H9 (cell line): ENCODE measurements around the gene ADARB2. TPM values are rescaled to one million over a fixed set of nuclear protein-coding genes. Genes with fewer than 3 reads are reported as not detected.

ENCODE experiments used
- DNase-seq: peaks from one replicate; pipeline ENCODE4 v3.0.0-alpha.2; 2017
- H2AFZ ChIP-seq: one replicate; pipeline ENCODE4 v1.6.1; 2013; ENCODE audit warnings: mild to moderate bottlenecking, low read length, control low read depth, moderate library complexity
- H2AK5ac ChIP-seq: 2 replicates; pipeline ENCODE4 v1.6.1; 2013; ENCODE audit warnings: low read length, control low read depth, mixed read lengths; ENCODE audit not compliant: insufficient read length
- H2BK120ac ChIP-seq: one replicate; pipeline ENCODE4 v1.6.1; 2013; ENCODE audit warnings: low read depth, mild to moderate bottlenecking, low read length, control low read depth, inconsistent platforms; ENCODE audit not compliant: poor library complexity, severe bottlenecking
- H2BK12ac ChIP-seq: 2 replicates; pipeline ENCODE4 v1.6.1; 2013; ENCODE audit warnings: low read length, control low read depth, mixed read lengths, low read depth; ENCODE audit not compliant: insufficient read length
- H2BK15ac ChIP-seq: 2 replicates; pipeline ENCODE4 v1.6.1; 2013; ENCODE audit warnings: low read depth, low read length, control low read depth
- H2BK20ac ChIP-seq: one replicate; pipeline ENCODE4 v1.6.1; 2013; ENCODE audit warnings: low read depth, mild to moderate bottlenecking, low read length, control low read depth, inconsistent platforms; ENCODE audit not compliant: poor library complexity, severe bottlenecking
- H2BK5ac ChIP-seq: 2 replicates; pipeline ENCODE4 v1.6.1; 2013; ENCODE audit warnings: low read length, control low read depth, mixed read lengths; ENCODE audit not compliant: insufficient read length
- H3K14ac ChIP-seq: 2 replicates; pipeline ENCODE4 v1.6.1; 2013; ENCODE audit warnings: low read length, control low read depth; ENCODE audit not compliant: insufficient read depth
- H3K18ac ChIP-seq: 2 replicates; pipeline ENCODE4 v1.6.1; 2013; ENCODE audit warnings: low read depth, mild to moderate bottlenecking, mixed read lengths, low read length, control low read depth; ENCODE audit not compliant: insufficient read length
- H3K23ac ChIP-seq: 2 replicates; pipeline ENCODE4 v1.6.1; 2013; ENCODE audit warnings: low read length, control low read depth, mixed read lengths, low read depth; ENCODE audit not compliant: insufficient read length
- H3K23me2 ChIP-seq: 2 replicates; pipeline ENCODE4 v1.6.1; 2013; ENCODE audit warnings: low read depth, mild to moderate bottlenecking, mixed read lengths, low read length, control low read depth; ENCODE audit not compliant: insufficient read length, poor library complexity, severe bottlenecking
- H3K27ac ChIP-seq: 2 replicates; pipeline ENCODE4 v1.5.1; 2013; ENCODE audit warnings: low read length, control low read depth, mixed read lengths, low read depth; ENCODE audit not compliant: insufficient read length
- H3K27me3 ChIP-seq: 2 replicates; pipeline ENCODE4 v1.6.1; 2013; ENCODE audit warnings: low read length, control low read depth, inconsistent platforms; ENCODE audit not compliant: insufficient read depth
- H3K4ac ChIP-seq: 2 replicates; pipeline ENCODE4 v1.6.1; 2013; ENCODE audit warnings: low read depth, mild to moderate bottlenecking, control low read depth, inconsistent platforms, low read length, moderate library complexity
- H3K4me1 ChIP-seq: 2 replicates; pipeline ENCODE4 v1.6.1; 2013; ENCODE audit warnings: low read length, control low read depth, inconsistent platforms; ENCODE audit not compliant: insufficient read depth
- H3K4me2 ChIP-seq: 2 replicates; pipeline ENCODE4 v1.6.1; 2013; ENCODE audit warnings: low read length, control low read depth, mixed read lengths; ENCODE audit not compliant: insufficient read length, insufficient read depth
- H3K56ac ChIP-seq: 2 replicates; pipeline ENCODE4 v1.6.1; 2013; ENCODE audit warnings: low read depth, mild to moderate bottlenecking, mixed read lengths, low read length, control low read depth; ENCODE audit not compliant: insufficient read length
- H3K79me1 ChIP-seq: 2 replicates; pipeline ENCODE4 v1.6.1; 2013; ENCODE audit warnings: low read depth, mild to moderate bottlenecking, moderate library complexity, low read length, control low read depth, inconsistent platforms; ENCODE audit not compliant: insufficient read depth, poor library complexity, severe bottlenecking
- H3K79me2 ChIP-seq: 2 replicates; pipeline ENCODE4 v1.6.1; 2013; ENCODE audit warnings: low read length, control low read depth, inconsistent platforms; ENCODE audit not compliant: insufficient read depth
- H3K9ac ChIP-seq: 2 replicates; pipeline ENCODE4 v1.6.1; 2013; ENCODE audit warnings: low read length, control low read depth, mixed read lengths; ENCODE audit not compliant: insufficient read length; ENCODE audit errors: extremely low read depth
- H3K9me3 ChIP-seq: one replicate; pipeline ENCODE4 v1.6.1; 2013; ENCODE audit warnings: low read depth, low read length, inconsistent platforms; ENCODE audit not compliant: control insufficient read depth
- H3T11ph ChIP-seq: one replicate; pipeline ENCODE4 v1.6.1; 2013; ENCODE audit warnings: mild to moderate bottlenecking, low read length, control low read depth, inconsistent platforms
- H4K20me1 ChIP-seq: one replicate; pipeline ENCODE4 v1.6.1; 2013; ENCODE audit not compliant: control insufficient read depth, insufficient read length, insufficient read depth
- H4K5ac ChIP-seq: 2 replicates; pipeline ENCODE4 v1.6.1; 2013; ENCODE audit warnings: low read depth, mild to moderate bottlenecking, mixed read lengths, low read length, control low read depth; ENCODE audit not compliant: insufficient read length
- H4K8ac ChIP-seq: replicated peaks from 2 replicates; pipeline ENCODE4 v1.6.1; 2013; ENCODE audit warnings: low read length, control low read depth, mixed read lengths, low read depth; ENCODE audit not compliant: insufficient read length
- H4K91ac ChIP-seq: 2 replicates; pipeline ENCODE4 v1.6.1; 2013; ENCODE audit warnings: low read depth, mild to moderate bottlenecking, moderate library complexity, mixed read lengths, low read length, control low read depth; ENCODE audit not compliant: insufficient read length
- H3K27ac Mint-ChIP-seq, 3 experiments: 2 replicates in 2 of 3; 3 replicates in 1 of 3; pipeline ENCODE4 v1.8.0; 2020 to 2021; ENCODE audit warnings: mixed read lengths in 3 of 3, mild to moderate bottlenecking in 1 of 3, moderate library complexity in 1 of 3
- H3K27me3 Mint-ChIP-seq: 2 replicates; pipeline ENCODE4 v1.8.0; 2021; ENCODE audit warnings: low read depth, mild to moderate bottlenecking, moderate library complexity, mixed read lengths
- H3K36me3 Mint-ChIP-seq, 3 experiments: 2 replicates in 2 of 3; 3 replicates in 1 of 3; pipeline ENCODE4 v1.8.0; 2020 to 2021; ENCODE audit warnings: low read depth in 3 of 3, mixed read lengths in 3 of 3; ENCODE audit not compliant: insufficient read depth in 1 of 3
- H3K4me1 Mint-ChIP-seq, 2 experiments: 2 replicates each; pipeline ENCODE4 v1.8.0; 2020; ENCODE audit warnings: mixed read lengths in 2 of 2
- H3K4me3 Mint-ChIP-seq, 2 experiments: 2 replicates in 1 of 2; 3 replicates in 1 of 2; pipeline ENCODE4 v1.8.0; 2020 to 2021; ENCODE audit warnings: mild to moderate bottlenecking in 2 of 2, mixed read lengths in 2 of 2, moderate library complexity in 1 of 2
- H3K9me3 Mint-ChIP-seq, 2 experiments: 2 replicates in 1 of 2; 3 replicates in 1 of 2; pipeline ENCODE4 v1.8.0; 2020; ENCODE audit warnings: mild to moderate bottlenecking in 2 of 2, mixed read lengths in 2 of 2, moderate library complexity in 1 of 2
- WGBS: extraction: QIAGEN DNeasy Blood & Tissue Kit; methylation state at CpG from one replicate; pipeline ENCODE4 v1.1.7; 2013; ENCODE audit warnings: missing lambda C conversion rate, low lambda C conversion rate, mixed read lengths; ENCODE audit not compliant: insufficient read length; ENCODE audit errors: extremely low coverage; 5-methylcytosine and 5-hydroxymethylcytosine counted together
- total RNA-seq: library from RNA; stranded (reverse); gene quantifications from 2 replicates; pipeline ENCODE4 v1.2.1, GENCODE V29; 2021
- TF ChIP-seq, protein P1 (sequence below): fragments of 200-600 bp; sonication (generic); conservative IDR thresholded peaks from 3 replicates; pipeline ENCODE4 v1.8.0; 2021; ENCODE audit warnings: antibody characterized with exemption, mild to moderate bottlenecking

Gene ADARB2
- total RNA-seq, 1 experiment from 2014 or later = 0.87 TPM

DNA sequence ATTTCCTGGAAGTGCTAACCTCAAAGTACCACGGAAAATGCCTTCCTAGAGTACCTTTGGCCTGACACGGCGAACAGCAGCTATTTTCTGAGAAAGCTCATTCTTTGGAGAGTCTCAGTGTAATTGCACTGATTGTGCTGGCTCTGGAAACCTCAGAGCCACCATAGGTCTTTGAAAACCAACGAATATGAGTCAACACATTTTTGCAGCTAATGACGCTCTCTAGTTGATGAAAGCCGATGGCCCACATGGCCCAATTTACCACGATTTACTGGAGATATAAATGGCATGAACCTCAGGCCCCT lies 187.1 kb downstream of the ADARB2 start:
- Histone ChIP-seq H3K56ac (no peak overlapping the region), H3K23ac (no peak overlapping the region), H2BK120ac (no peak overlapping the region), H3K14ac (no peak overlapping the region), H3K9ac (no peak overlapping the region), H3K23me2 (no peaks in the 10 kb centered on the region), H3K4me2 (no peak overlapping the region), H3T11ph (no peak overlapping the region), H3K9me3 (no peaks in the 10 kb centered on the region), H3K27ac (no peak overlapping the region), H2BK12ac (no peak overlapping the region), H4K20me1 (no peaks in the 10 kb centered on the region), H2AFZ (no peak overlapping the region), H2AK5ac (no peak overlapping the region), H4K5ac (no peak overlapping the region), H3K27me3 (no peaks in the 10 kb centered on the region), H3K79me1 (no peaks in the 10 kb centered on the region), H3K18ac (no peak overlapping the region), H4K91ac (no peak overlapping the region), H2BK20ac (no peak overlapping the region), H3K79me2 (no peaks in the 10 kb centered on the region), H4K8ac (no peak overlapping the region), H3K4ac (no peak overlapping the region), H2BK5ac (no peak overlapping the region), H3K4me1 (no peaks in the 10 kb centered on the region), H2BK15ac (no peak overlapping the region)
- no CpG with 5 or more reads among the region's 7 CpGs for WGBS
- peaks cover 11 to 22% of the 10 kb centered on the region in 2 experiments for H3K4me1 Mint-ChIP-seq
- peaks cover 0 to 4% (median 2%) of the 10 kb centered on the region in 3 experiments; a peak in 1 of 7 replicates for H3K36me3 Mint-ChIP-seq
- no peak for DNase-seq
- TF ChIP-seq, protein P1, sequence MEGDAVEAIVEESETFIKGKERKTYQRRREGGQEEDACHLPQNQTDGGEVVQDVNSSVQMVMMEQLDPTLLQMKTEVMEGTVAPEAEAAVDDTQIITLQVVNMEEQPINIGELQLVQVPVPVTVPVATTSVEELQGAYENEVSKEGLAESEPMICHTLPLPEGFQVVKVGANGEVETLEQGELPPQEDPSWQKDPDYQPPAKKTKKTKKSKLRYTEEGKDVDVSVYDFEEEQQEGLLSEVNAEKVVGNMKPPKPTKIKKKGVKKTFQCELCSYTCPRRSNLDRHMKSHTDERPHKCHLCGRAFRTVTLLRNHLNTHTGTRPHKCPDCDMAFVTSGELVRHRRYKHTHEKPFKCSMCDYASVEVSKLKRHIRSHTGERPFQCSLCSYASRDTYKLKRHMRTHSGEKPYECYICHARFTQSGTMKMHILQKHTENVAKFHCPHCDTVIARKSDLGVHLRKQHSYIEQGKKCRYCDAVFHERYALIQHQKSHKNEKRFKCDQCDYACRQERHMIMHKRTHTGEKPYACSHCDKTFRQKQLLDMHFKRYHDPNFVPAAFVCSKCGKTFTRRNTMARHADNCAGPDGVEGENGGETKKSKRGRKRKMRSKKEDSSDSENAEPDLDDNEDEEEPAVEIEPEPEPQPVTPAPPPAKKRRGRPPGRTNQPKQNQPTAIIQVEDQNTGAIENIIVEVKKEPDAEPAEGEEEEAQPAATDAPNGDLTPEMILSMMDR = no peak
- H3K4me3 Mint-ChIP-seq = no peak overlapping the region
- H3K27me3 Mint-ChIP-seq = peaks cover 8% of the 10 kb centered on the region
- peak overlapping the region in 1 of 3 experiments; percentile 2; a peak in 2 of 7 replicates for H3K27ac Mint-ChIP-seq
- H3K9me3 Mint-ChIP-seq = peaks cover 4 to 7% of the 10 kb centered on the region in 2 experiments; a peak in 3 of 5 replicates
